ENCODE data around the gene C2CD2. TPM values are rescaled to one million over a fixed set of nuclear protein-coding genes. Genes with fewer than 3 reads are reported as not detected.

C2CD2 gene
- total RNA-seq, 2 experiments from 2014 or later = 6.2 to 7.1 TPM

- Mint-ChIP-seq H3K36me3 (ENCODE audit: low read depth) (no peaks in the 10 kb centered on the region), H3K4me3 (no peak overlapping the region), H3K9me3 (no peaks in the 10 kb centered on the region), H3K4me1 (ENCODE audit: low read depth) (peaks cover 13% of the 10 kb centered on the region), H3K27ac (no peak overlapping the region), H3K27me3 (no peaks in the 10 kb centered on the region)
- CTCF ChIA-PET = interaction anchor here (1.0 to 1.3 kb wide), 3 partner anchors 70 to 144 kb away, joined by 3 to 5 read pairs (median 3); no protein-coding TSS in a partner anchor
- POLR2A ChIA-PET = no interaction called here
- no peak for TF ChIP-seq CTCF (IDR thresholded peaks at IDR 0.05)
- ATAC-seq (no peak), DNase-seq (no peak)
- intact Hi-C loops (cut with micrococcal nuclease) = no loop called here
These were observed 19.6 kb upstream of the C2CD2 start for GRCh38 chr21:41973427-41973831.

GRCh38 chr21:41972511-41973205 lies 18.8 kb upstream of the C2CD2 start:
- DNase-seq = no peak
- ATAC-seq = no peak
- CTCF ChIA-PET = interaction anchor here (1.0 to 1.2 kb wide), 2 partner anchors 69 to 101 kb away, joined by 3 read pairs; no protein-coding TSS in a partner anchor

GRCh38 chr21:41971891-41972290 lies 18.1 kb upstream of the C2CD2 start:
- H3K36me3 Mint-ChIP-seq (ENCODE audit: low read depth) = no peaks in the 10 kb centered on the region
- ChIA-PET POLR2A (interaction anchor here (0.5 kb wide), 1 partner anchor 137 kb away, joined by 3 read pairs; no protein-coding TSS in a partner anchor), CTCF (no interaction called here)
- ATAC-seq = no peak
- no peak for DNase-seq
- no peaks in the 10 kb centered on the region for H3K9me3 Mint-ChIP-seq
- H3K4me3 Mint-ChIP-seq = no peak overlapping the region
- H3K27ac Mint-ChIP-seq = no peak overlapping the region
- peaks cover 13% of the 10 kb centered on the region for H3K4me1 Mint-ChIP-seq (ENCODE audit: low read depth)
- no peak for TF ChIP-seq CTCF (IDR thresholded peaks at IDR 0.05)
- intact Hi-C loops (cut with micrococcal nuclease) = no loop called here
- no peaks in the 10 kb centered on the region for H3K27me3 Mint-ChIP-seq

More at GRCh38 chr21:41972511-41973205, 18.8 kb upstream of the C2CD2 start:
- no peaks in the 10 kb centered on the region for H3K36me3 Mint-ChIP-seq (ENCODE audit: low read depth)
- H3K27me3 Mint-ChIP-seq = no peaks in the 10 kb centered on the region
- no peak for TF ChIP-seq CTCF (IDR thresholded peaks at IDR 0.05)
- no peak overlapping the region for H3K27ac Mint-ChIP-seq
- POLR2A ChIA-PET = interaction anchor here (0.5 to 0.6 kb wide), 2 partner anchors 11 to 136 kb away, joined by 3 read pairs; no protein-coding TSS in a partner anchor
- no peaks in the 10 kb centered on the region for H3K9me3 Mint-ChIP-seq
- peaks cover 13% of the 10 kb centered on the region for H3K4me1 Mint-ChIP-seq (ENCODE audit: low read depth)
- no peak overlapping the region for H3K4me3 Mint-ChIP-seq
- intact Hi-C loops (cut with micrococcal nuclease) = no loop called here

GRCh38 chr21:41970751-41971653 lies 17.2 kb upstream of the C2CD2 start:
- no peak for TF ChIP-seq CTCF (IDR thresholded peaks at IDR 0.05)
- peaks cover 13% of the 10 kb centered on the region for H3K4me1 Mint-ChIP-seq (ENCODE audit: low read depth)
- no peaks in the 10 kb centered on the region for H3K9me3 Mint-ChIP-seq
- ChIA-PET POLR2A (no interaction called here), CTCF (no interaction called here)
- H3K27ac Mint-ChIP-seq = no peak overlapping the region
- no peak for DNase-seq
- H3K27me3 Mint-ChIP-seq = no peaks in the 10 kb centered on the region
- no peak for ATAC-seq
- no peak overlapping the region for H3K4me3 Mint-ChIP-seq
- intact Hi-C loops (cut with micrococcal nuclease) = no loop called here
- no peaks in the 10 kb centered on the region for H3K36me3 Mint-ChIP-seq (ENCODE audit: low read depth)

GRCh38 chr21:41970106-41970391 lies 16.2 kb upstream of the C2CD2 start:
- intact Hi-C loops (cut with micrococcal nuclease) = no loop called here
- H3K36me3 Mint-ChIP-seq (ENCODE audit: low read depth) = no peaks in the 10 kb centered on the region
- CTCF ChIA-PET = no interaction called here
- H3K27me3 Mint-ChIP-seq = no peaks in the 10 kb centered on the region
- TF ChIP-seq CTCF (IDR thresholded peaks at IDR 0.05) = no peak
- ATAC-seq (no peak), DNase-seq (no peak)
- H3K4me1 Mint-ChIP-seq (ENCODE audit: low read depth) = peaks cover 13% of the 10 kb centered on the region
- no peak overlapping the region for H3K27ac Mint-ChIP-seq
- POLR2A ChIA-PET = interaction anchor here (1.1 kb wide), 1 partner anchor 32 kb away, joined by 3 read pairs; no protein-coding TSS in a partner anchor
- H3K9me3 Mint-ChIP-seq = no peaks in the 10 kb centered on the region
- no peak overlapping the region for H3K4me3 Mint-ChIP-seq
